HG02759 (cell line): Measurements from ENCODE around the gene TNFSF12.
"Not testable (repeated sequence)": the region's sequence is repeated elsewhere in the genome, so short reads cannot be mapped to it uniquely, and the experiment has no call there.

ENCODE experiments used
- ATAC-seq: cut with Tn5 transposase; IDR thresholded peaks from one replicate; pipeline ENCODE4 v1.9.1; 2021; ENCODE audit warnings: mild to moderate bottlenecking, moderate library complexity; ENCODE audit not compliant: unreplicated experiment

TNFSF12 gene

GRCh38 chr17:7583253-7584109 is 34.6 kb downstream of the TNFSF12 start, which contains the start of gene MPDU1:
TSS of gene MPDU1 (plus strand) at chr17:7583852. CDS start at chr17:7583863, 11 bp downstream.
- ATAC-seq: peak; percentile 73

GRCh38 chr17:7586673-7587419 is 38.0 kb downstream of the TNFSF12 start:
- no peak for ATAC-seq

- no peak for ATAC-seq
Measured at GRCh38 chr17:7587420-7588151, 38.7 kb downstream of the TNFSF12 start.

- ATAC-seq: no peak
Measured at GRCh38 chr17:7588553-7589203, 39.8 kb downstream of the TNFSF12 start.

GRCh38 chr17:7589204-7589868 is 40.5 kb downstream of the TNFSF12 start:
- peak; percentile 48 for ATAC-seq

- no peak for ATAC-seq
Measured at GRCh38 chr17:7589891-7590691, 41.2 kb downstream of the TNFSF12 start, which contains the start of gene SOX15. TSS of gene SOX15 (minus strand) at chr17:7590094. CDS start at chr17:7589676, 418 bp downstream.

GRCh38 chr17:7590743-7591142 is 41.9 kb downstream of the TNFSF12 start:
- ATAC-seq: no peak

- ATAC-seq: no peak
Measured at GRCh38 chr17:7591596-7591995, 42.7 kb downstream of the TNFSF12 start.

GRCh38 chr17:7592422-7593021 is 43.7 kb downstream of the TNFSF12 start:
- ATAC-seq: no peak

- ATAC-seq: no peak
Measured at GRCh38 chr17:7593296-7593695, 44.4 kb downstream of the TNFSF12 start.

- not testable (repeated sequence) for ATAC-seq
Measured at GRCh38 chr17:7597561-7597960, 48.7 kb downstream of the TNFSF12 start.

- ATAC-seq: no peak
Measured at GRCh38 chr17:7606280-7606679, 57.4 kb downstream of the TNFSF12 start.
